GM03348 (cell line): ENCODE measurements around the gene UNK.
"Not testable (repeated sequence)": the region's sequence is repeated elsewhere in the genome, so short reads cannot be mapped to it uniquely, and the experiment has no call there.

Experiments
- DNase-seq: peaks from one replicate; pipeline ENCODE4 v3.0.0; 2012; ENCODE audit warnings: low spot score

The UNK gene

DNA sequence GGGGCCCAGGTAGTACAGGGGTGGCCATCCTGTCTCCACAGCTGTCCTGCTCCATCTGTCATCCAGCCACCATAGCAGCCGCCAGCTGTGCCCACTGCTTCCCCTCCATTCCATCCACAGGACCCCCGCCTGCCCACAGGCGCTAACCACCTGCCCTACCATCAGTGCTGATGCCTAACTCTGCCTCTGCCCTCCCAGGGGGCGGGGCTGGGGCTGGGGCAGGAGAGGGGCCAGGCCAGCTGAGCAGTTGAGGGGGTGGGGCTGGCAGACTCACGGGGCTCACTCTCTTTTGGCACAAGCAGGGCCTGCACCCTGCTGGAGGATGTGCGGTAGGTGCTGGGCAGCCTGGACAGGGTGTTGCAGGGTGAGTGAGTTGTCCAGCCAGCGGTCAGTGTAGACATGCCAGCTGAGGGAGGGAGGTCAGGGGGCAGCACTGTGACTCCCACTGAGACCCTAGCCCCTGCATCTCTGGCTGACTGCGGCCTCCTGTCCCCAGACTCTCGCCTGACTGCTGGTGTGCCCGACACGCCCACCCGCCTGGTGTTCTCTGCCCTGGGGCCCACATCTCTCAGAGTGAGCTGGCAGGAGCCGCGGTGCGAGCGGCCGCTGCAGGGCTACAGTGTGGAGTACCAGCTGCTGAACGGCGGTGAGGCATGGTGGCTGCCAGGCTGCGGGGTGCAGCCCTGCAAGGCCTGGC, 29.3 kb upstream of the UNK start:
- no peak for DNase-seq

DNA sequence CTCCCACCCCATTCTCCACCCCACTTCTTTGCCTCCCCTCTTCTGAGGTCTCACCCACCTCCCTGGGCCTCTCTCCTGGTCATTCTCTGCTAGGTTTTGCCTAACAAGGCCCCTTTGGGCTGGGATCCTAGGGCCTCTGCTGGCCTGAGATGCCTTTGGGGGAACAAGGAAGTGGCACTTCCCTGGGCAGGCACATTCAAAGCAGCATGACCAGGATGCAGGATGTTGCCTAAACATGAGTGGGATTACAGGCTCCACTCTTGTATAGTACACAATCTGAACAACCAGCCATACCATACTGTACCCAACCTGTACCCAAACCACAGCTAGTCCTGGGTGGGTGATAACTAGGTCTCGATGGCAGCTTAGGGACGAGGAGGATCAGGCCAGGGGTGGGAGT, 28.6 kb upstream of the UNK start:
- no peak for DNase-seq

GRCh38 chr17:75756451-75757085, 28.0 kb upstream of the UNK start:
- DNase-seq = no peak

DNA sequence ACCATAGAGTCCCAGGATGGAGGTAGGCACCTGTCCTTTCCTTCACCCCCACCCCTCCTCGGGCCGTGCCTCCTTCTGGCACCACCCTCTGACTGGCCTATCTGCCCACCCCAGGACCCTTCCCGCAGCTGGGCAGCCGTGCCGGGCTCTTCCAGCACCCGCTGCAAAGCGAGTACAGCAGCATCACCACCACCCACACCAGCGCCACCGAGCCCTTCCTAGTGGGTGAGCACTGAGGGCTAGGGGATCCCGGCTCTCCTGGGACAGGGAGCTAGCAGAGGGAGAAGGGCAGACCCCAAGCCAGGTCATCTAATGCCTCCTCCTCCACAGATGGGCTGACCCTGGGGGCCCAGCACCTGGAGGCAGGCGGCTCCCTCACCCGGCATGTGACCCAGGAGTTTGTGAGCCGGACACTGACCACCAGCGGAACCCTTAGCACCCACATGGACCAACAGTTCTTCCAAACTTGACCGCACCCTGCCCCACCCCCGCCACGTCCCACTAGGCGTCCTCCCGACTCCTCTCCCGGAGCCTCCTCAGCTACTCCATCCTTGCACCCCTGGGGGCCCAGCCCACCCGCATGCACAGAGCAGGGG, 27.4 kb upstream of the UNK start:
- no peak for DNase-seq

- DNase-seq = no peak
Observed at GRCh38 chr17:75758131-75758905, 26.3 kb upstream of the UNK start.

- no peak for DNase-seq
Observed at GRCh38 chr17:75759457-75759856, 25.1 kb upstream of the UNK start.

DNA sequence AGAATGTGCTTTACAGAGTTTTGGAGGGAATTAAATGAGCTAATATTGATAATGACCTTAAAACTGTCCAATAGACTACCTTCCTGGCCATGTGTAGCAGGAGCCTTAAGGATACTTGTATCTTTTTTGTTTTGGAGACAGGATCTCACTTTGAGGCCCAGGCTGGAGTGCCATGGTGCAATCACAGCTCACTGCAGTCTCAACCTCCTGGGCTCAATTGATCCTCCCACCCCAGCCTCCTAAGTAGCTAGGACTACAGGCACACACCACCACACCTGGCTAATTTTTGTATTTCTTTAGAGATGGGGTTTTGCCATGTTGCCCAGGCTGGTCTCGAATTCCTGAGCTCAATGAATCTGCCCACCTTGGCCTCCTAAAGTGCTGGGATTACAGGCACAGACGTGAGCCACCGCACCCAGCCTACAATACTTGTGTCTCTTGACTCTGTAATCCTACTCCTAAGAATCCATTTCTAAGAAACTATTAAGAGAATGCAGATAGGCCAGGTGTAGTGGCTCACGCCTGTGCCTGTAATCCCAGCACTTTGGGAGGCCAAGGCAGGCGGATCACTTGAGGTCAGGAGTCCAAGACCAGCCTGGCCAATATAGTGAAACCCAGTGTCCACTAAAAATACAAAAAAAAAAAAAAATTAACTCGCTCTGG, 24.5 kb upstream of the UNK start:
- DNase-seq = not testable (repeated sequence)

DNA sequence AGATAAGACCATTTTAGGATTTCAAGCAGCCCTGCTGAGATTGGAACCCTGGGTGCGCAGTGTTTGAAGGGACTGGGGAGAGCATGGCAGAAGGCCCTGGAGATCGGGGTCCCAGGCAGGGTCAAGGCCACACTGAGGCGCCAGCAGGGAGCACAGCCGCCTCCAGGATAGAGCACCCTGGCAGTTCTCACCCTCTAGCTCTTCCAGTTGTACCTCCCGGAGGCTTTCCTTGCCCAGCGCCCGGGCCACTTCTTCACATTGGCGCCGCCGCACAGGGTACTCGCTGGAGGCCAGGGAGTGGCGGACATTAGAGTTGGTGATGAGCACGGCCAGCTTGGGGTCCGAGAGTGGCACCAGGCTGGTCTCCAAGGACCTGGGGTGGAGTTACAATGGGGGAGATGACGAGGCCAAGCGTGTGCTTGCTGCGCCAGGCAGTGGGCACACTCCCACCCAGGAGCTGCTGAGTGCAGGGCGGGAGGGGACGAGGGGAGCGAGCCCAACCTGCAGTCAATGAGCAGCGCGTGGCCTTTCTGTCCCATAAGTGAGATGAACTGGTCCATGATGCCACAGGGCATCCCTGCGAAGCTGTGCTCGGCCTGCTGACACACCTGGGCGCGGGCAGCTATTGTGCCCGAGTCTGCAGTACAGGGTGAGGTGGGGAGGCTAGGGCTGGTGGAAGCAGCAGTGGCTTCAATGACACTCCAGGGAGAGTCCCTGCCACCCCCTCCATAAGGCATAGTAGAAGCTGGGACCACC, 21.9 kb upstream of the UNK start:
- DNase-seq = no peak

DNA sequence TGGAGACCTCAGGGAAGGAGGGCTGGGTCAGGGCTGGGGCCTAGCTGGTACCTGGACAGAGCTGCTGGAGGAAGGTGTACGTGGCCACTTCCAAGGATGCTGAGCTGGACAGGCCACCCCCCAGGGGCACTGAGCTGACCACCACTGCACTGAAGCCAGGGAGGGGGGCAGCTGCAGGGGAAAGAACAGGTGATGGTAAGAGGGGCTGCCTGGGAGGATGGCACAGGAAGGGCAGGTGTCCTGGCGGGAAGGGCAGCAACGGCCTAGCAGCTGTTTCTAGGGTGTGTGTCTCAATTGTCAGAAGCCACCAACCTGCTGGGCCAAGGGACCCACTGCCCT, 21.4 kb upstream of the UNK start:
- no peak for DNase-seq

DNA sequence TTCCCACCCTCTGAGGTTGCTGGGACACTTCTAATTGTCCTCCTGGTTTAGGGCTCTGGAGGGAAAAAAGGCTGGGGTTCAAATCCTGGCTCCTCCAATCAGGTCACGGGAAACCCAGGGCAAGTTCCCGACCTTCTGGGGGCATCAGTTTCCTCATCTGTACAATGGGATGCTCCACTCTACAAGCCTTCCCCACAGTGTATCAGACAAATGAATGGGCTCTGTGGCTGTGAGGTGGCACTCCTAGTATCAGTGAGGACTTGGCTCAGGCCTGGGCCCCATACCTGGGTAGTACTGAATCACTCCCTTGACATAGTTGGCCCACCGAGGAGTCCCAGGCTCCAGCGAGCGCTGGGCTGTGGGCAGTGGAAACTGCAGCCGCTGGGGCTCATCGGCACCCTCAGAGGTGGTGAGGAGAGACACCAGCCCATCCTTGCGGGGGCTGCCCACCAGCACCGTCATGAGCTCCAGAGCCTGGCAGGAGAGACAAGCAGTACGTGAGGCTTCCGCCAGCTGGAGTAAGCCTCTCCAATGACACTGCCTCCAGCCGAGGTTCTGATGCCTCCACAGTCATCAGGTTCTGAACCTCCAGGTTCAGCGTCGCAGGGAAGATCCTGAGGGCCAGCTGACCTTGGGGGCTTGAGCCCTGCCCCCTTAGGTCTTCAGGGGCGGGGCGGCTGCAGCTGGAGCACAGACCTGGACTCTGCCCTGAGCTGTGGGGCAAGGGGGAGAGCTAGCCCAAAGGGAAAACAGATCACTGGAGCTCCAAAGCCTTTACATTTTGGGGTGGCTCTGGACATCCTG, 20.8 kb upstream of the UNK start:
- peak; percentile 6 for DNase-seq

GRCh38 chr17:75764417-75764710, 20.2 kb upstream of the UNK start:
- DNase-seq = no peak

- DNase-seq = peak; percentile 94
Observed at GRCh38 chr17:75764711-75765421, 19.7 kb upstream of the UNK start, which contains the start of gene GALK1. Gene GALK1 (minus strand): TSS chr17:75765192. CDS start chr17:75765136, 56 bp downstream.

DNA sequence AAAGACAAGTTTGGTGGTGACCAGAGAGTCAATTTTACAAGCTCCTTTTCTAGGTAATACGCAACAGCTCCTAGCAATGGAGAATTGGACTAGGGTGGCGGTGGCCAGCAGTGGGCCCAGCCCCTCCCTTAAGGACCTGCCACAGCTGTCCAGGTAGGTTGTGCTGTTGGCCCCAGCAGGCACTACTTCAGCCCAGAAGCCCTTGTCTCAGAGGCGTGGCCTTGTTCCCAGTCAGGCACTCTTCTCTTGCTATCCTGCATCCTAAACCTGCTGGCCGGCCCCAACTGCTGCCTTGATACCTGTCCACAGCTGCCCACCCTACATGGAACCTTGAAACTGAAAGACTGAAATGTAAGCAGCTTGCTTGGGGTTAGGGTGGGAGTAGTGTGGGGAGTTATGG, 18.6 kb upstream of the UNK start:
- no peak for DNase-seq

GRCh38 chr17:75767881-75768280, 16.7 kb upstream of the UNK start:
- DNase-seq = no peak

DNA sequence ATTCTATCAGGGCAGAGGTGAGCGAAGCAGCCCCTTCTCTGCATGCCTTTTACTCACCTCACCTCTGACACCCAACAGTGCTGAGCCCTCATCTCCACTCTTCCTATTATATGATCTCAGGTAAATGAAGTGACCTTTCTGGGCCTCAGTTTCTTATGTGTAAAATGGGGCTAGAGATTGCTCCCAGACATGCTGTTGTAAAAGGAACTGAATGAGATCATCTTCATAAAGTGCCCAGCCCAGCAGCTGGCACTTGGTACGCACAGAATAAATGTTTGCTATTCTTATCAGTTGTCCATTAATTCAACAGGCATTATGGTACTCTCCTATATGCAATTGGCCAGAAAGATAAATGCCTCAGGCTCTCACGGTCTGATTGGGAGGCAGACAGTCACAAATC, 15.1 kb upstream of the UNK start:
- DNase-seq = no peak

- DNase-seq = no peak
Observed at GRCh38 chr17:75771334-75772281, 13.0 kb upstream of the UNK start.

- DNase-seq = no peak
Observed at GRCh38 chr17:75773121-75773807, 11.3 kb upstream of the UNK start.

GRCh38 chr17:75773808-75774470, 10.7 kb upstream of the UNK start:
- no peak for DNase-seq
